Rectal smooth muscle tissue (tissue), 1 donor: ENCODE measurements around the gene HSPB1.
"Not testable (repeated sequence)": the region's sequence is repeated elsewhere in the genome, so short reads cannot be mapped to it uniquely, and the experiment has no call there.

ENCODE experiments used
- H3K27ac ChIP-seq: one replicate; pipeline ENCODE4 v1.7.0; 2013; ENCODE audit warnings: low read depth, low read length, inconsistent platforms
- H3K27me3 ChIP-seq: one replicate; pipeline ENCODE4 v1.7.0; 2013; ENCODE audit warnings: low read length; ENCODE audit not compliant: control insufficient read depth, insufficient read depth
- H3K36me3 ChIP-seq: one replicate; pipeline ENCODE4 v1.7.0; 2013; ENCODE audit warnings: low read length; ENCODE audit not compliant: control insufficient read depth, insufficient read depth
- H3K4me1 ChIP-seq: one replicate; pipeline ENCODE4 v1.7.0; 2013; ENCODE audit warnings: low read length; ENCODE audit not compliant: control insufficient read depth, insufficient read depth
- H3K4me3 ChIP-seq: one replicate; pipeline ENCODE4 v1.7.0; 2013; ENCODE audit warnings: low read length
- H3K9ac ChIP-seq: one replicate; pipeline ENCODE4 v1.7.0; 2013; ENCODE audit warnings: low read length

The HSPB1 gene

GRCh38 chr7:76283254-76284159 lies 19.0 kb upstream of the HSPB1 start:
- H3K9ac ChIP-seq, result no peak overlapping the region
- H3K27ac ChIP-seq, result no peak overlapping the region
- peaks cover 16% of the 10 kb centered on the region for H3K27me3 ChIP-seq
- no peak overlapping the region for H3K4me3 ChIP-seq
- no peaks in the 10 kb centered on the region for H3K36me3 ChIP-seq
- H3K4me1 ChIP-seq, result no peaks in the 10 kb centered on the region

GRCh38 chr7:76285604-76286374 lies 16.7 kb upstream of the HSPB1 start:
- H3K4me1 ChIP-seq, result no peaks in the 10 kb centered on the region
- peaks cover 13% of the 10 kb centered on the region for H3K27me3 ChIP-seq
- H3K36me3 ChIP-seq, result no peaks in the 10 kb centered on the region
- no peak overlapping the region for H3K4me3 ChIP-seq
- no peak overlapping the region for H3K27ac ChIP-seq
- no peak overlapping the region for H3K9ac ChIP-seq

GRCh38 chr7:76286842-76287403 lies 15.6 kb upstream of the HSPB1 start:
- no peaks in the 10 kb centered on the region for H3K36me3 ChIP-seq
- no peak overlapping the region for H3K4me3 ChIP-seq
- peaks cover 9% of the 10 kb centered on the region for H3K27me3 ChIP-seq
- no peak overlapping the region for H3K27ac ChIP-seq
- no peak overlapping the region for H3K9ac ChIP-seq
- peaks cover 6% of the 10 kb centered on the region for H3K4me1 ChIP-seq

- Histone ChIP-seq H3K27ac (peak overlapping the region; percentile 93), H3K4me1 (peaks cover 31% of the 10 kb centered on the region)
- not testable (repeated sequence) for H3K36me3 ChIP-seq, H3K27me3 ChIP-seq, H3K9ac ChIP-seq, H3K4me3 ChIP-seq
These were observed 11.6 kb upstream of the HSPB1 start for GRCh38 chr7:76290847-76291350.

- Histone ChIP-seq H3K27ac (peak overlapping the region; percentile 93), H3K4me3 (peak overlapping the region; percentile 57), H3K36me3 (no peaks in the 10 kb centered on the region), H3K4me1 (peaks cover 31% of the 10 kb centered on the region), H3K27me3 (no peaks in the 10 kb centered on the region), H3K9ac (no peak overlapping the region)
These were observed 10.9 kb upstream of the HSPB1 start for GRCh38 chr7:76291351-76292212.

- H3K4me3 ChIP-seq, result peak overlapping the region; percentile 57
- H3K4me1 ChIP-seq, result peaks cover 31% of the 10 kb centered on the region
These were observed 10.3 kb upstream of the HSPB1 start for GRCh38 chr7:76292213-76292573.

GRCh38 chr7:76292911-76293310 lies 9.6 kb upstream of the HSPB1 start:
- not testable (repeated sequence) for H3K36me3 ChIP-seq, H3K9ac ChIP-seq, H3K27me3 ChIP-seq, H3K4me3 ChIP-seq
- Histone ChIP-seq H3K27ac (peak overlapping the region; percentile 100), H3K4me1 (peaks cover 31% of the 10 kb centered on the region)

More at GRCh38 chr7:76292213-76292573, 10.3 kb upstream of the HSPB1 start:
- H3K36me3 ChIP-seq, result no peaks in the 10 kb centered on the region
- peak overlapping the region; percentile 93 for H3K27ac ChIP-seq
- H3K9ac ChIP-seq, result no peak overlapping the region
- no peaks in the 10 kb centered on the region for H3K27me3 ChIP-seq

- no peaks in the 10 kb centered on the region for H3K27me3 ChIP-seq
- peaks cover 31% of the 10 kb centered on the region for H3K4me1 ChIP-seq
- H3K36me3 ChIP-seq, result no peaks in the 10 kb centered on the region
- H3K27ac ChIP-seq, result peak overlapping the region; percentile 100
- no peak overlapping the region for H3K4me3 ChIP-seq
- H3K9ac ChIP-seq, result no peak overlapping the region
These were observed 9.0 kb upstream of the HSPB1 start for GRCh38 chr7:76293407-76293901.

- Histone ChIP-seq H3K9ac (no peak overlapping the region), H3K27ac (peak overlapping the region; percentile 100), H3K27me3 (no peaks in the 10 kb centered on the region), H3K36me3 (no peaks in the 10 kb centered on the region), H3K4me3 (peak overlapping the region; percentile 57), H3K4me1 (peaks cover 31% of the 10 kb centered on the region)
These were observed 8.0 kb upstream of the HSPB1 start for GRCh38 chr7:76294344-76295024.

GRCh38 chr7:76296743-76297740 lies 5.4 kb upstream of the HSPB1 start:
- Histone ChIP-seq H3K27ac (peak overlapping the region; percentile 69), H3K4me3 (no peak overlapping the region), H3K36me3 (no peaks in the 10 kb centered on the region), H3K9ac (no peak overlapping the region), H3K27me3 (no peaks in the 10 kb centered on the region), H3K4me1 (peaks cover 27% of the 10 kb centered on the region)
